GM06990 (cell line): ENCODE measurements around the gene TBCD.

Source experiments
- DNase-seq: peaks from one replicate; pipeline ENCODE4 v3.0.0-alpha.2; 2011; ENCODE audit not compliant: insufficient read length; ENCODE audit errors: extremely low read depth
- H3K27me3 ChIP-seq: replicated peaks from 2 replicates; pipeline ENCODE4 v1.6.0; 2011; ENCODE audit warnings: low read length; ENCODE audit not compliant: control insufficient read depth, insufficient read depth
- H3K36me3 ChIP-seq: 2 replicates; pipeline ENCODE4 v1.5.1; 2011; ENCODE audit warnings: low read length; ENCODE audit not compliant: control insufficient read depth, insufficient read depth
- H3K4me3 ChIP-seq: replicated peaks from 2 replicates; pipeline ENCODE4 v1.5.1; 2011; ENCODE audit warnings: low read depth, mild to moderate bottlenecking, control low read depth, low read length
- CTCF ChIP-seq: IDR thresholded peaks from 2 replicates; pipeline ENCODE4 v1.5.1; 2011; ENCODE audit warnings: low read length, control low read depth, mild to moderate bottlenecking, inconsistent platforms; ENCODE audit not compliant: insufficient read depth, poor library complexity, severe bottlenecking

The TBCD gene

GRCh38 chr17:82942166-82943130 is 190.6 kb downstream of the TBCD start:
- peaks cover 23% of the 10 kb centered on the region for H3K36me3 ChIP-seq
- H3K4me3 ChIP-seq, result no peak overlapping the region
- DNase-seq, result no peak
- no peaks in the 10 kb centered on the region for H3K27me3 ChIP-seq
- no peak for TF ChIP-seq CTCF

GRCh38 chr17:82943339-82943738 is 191.5 kb downstream of the TBCD start:
- Histone ChIP-seq H3K36me3 (peaks cover 20% of the 10 kb centered on the region), H3K27me3 (no peaks in the 10 kb centered on the region), H3K4me3 (no peak overlapping the region)
- no peak for DNase-seq
- TF ChIP-seq CTCF, result no peak

- Histone ChIP-seq H3K4me3 (no peak overlapping the region), H3K36me3 (peaks cover 20% of the 10 kb centered on the region), H3K27me3 (no peaks in the 10 kb centered on the region)
- no peak for TF ChIP-seq CTCF
- no peak for DNase-seq
Observed at GRCh38 chr17:82943751-82944150, 191.9 kb downstream of the TBCD start.

GRCh38 chr17:82944990-82945389 is 193.1 kb downstream of the TBCD start:
- Histone ChIP-seq H3K27me3 (no peaks in the 10 kb centered on the region), H3K4me3 (no peak overlapping the region), H3K36me3 (peaks cover 18% of the 10 kb centered on the region)
- no peak for TF ChIP-seq CTCF
- no peak for DNase-seq

- DNase-seq, result no peak
- H3K4me3 ChIP-seq, result no peak overlapping the region
- TF ChIP-seq CTCF, result no peak
- H3K27me3 ChIP-seq, result no peaks in the 10 kb centered on the region
- peaks cover 17% of the 10 kb centered on the region for H3K36me3 ChIP-seq
Observed at GRCh38 chr17:82946081-82946480, 194.2 kb downstream of the TBCD start.
